HS-5 (cell line): ENCODE data around the gene ANTXR2.
A peak's percentile ranks its signal among the peaks of the same experiment; 100 is the strongest.
"Not testable (repeated sequence)": the region's sequence is repeated elsewhere in the genome, so short reads cannot be mapped to it uniquely, and the experiment has no call there.

Experiments used
- DNase-seq: peaks from one replicate; pipeline ENCODE4 v3.0.0-alpha.2; 2012; ENCODE audit warnings: low read depth

Gene ANTXR2

DNA sequence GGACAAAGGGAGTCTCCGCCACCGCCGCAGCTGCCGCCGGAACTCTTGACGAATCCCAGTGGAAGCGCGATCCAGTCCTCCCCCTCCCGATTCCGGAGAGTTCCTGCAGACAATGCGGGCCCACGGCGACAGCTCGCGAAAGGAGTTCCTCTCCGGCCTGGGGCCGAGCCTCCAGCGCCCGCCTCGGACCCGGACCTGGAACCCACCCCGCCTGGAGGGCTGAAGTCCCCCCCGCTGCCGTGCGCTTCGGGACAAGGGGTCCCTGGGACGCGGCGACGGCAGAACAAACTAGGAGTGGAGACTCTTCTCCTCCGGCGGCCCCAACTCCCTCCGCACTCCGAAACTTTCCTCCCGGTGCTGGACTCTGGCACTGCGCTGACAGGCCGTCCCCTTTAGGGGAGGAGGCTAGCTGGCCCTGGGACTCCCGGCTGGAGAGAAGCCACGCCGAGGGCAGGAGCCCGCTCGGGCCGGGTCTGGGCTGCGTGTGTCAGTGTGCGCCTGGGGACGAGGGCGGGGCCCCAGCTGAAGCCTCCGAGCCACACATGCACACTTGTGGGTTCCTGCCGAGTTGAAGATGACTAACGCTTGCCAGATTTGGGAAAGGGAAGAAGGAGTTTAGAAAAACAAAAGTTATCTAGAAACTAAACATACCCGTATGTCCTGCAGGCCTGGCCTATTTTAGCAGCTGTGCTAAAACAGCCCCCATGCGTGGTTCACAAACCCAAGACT lies at the start of gene ANTXR2:
TSS of gene ANTXR2 (minus strand) at position 486 of the 729 bp plus-strand sequence. CDS start 669 bp downstream, outside the sequence.
- DNase-seq: peak; percentile 82

DNA sequence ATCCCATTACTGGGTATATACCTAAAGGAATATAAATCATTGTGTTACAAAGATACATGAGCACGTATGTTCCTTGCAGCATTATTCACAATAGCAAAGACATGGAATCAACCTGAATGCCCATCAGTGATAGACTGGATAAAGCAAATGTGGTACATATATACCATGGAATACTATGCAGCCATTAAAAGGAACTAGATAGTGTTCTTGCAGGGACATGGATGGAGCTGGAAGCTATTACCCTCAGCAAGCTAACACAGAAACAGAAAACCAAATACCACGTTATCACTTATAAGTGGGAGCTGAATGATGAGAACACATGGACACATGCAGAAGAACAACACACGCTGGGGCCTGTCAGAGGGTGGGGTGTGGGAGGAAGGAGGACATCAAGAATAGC lies 48.8 kb upstream of the ANTXR2 start:
- DNase-seq: not testable (repeated sequence)

DNA sequence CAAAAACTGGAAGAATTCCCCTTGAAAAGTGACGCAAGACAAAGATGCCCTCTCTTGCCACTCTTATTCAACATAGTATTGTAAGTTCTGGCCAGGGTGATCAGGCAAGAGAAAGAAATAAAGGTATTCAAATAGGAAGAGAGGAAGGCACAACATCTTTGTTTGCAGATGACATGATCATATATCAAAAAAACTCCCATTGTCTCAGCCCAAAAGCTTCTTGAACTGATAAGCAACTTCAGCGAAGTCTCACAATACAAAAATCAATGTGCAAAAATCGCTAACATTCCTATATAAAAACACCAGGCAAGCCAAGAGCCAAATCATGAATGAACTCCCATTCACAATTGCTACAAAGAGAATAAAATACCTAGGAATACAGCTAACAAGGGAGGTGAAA lies 46.6 kb upstream of the ANTXR2 start:
- DNase-seq: not testable (repeated sequence)

DNA sequence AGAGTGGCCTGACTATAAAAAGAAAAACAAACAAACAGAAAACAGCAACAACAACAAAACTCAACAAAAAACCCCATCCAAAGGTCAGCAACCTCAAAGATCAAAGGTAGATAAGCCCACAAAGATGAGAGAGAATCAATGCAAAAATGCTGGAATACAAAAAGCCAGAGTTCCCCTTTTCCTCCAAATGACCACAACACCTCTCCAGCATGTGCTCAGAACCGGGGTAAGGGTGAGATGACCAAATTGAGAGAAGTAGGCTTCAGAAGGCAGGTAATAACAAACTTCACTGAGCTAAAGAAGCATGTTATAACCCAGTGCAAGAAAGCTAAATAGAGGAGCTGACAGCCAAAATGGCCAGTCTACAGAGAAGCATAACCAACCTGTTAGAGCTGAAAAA lies 43.5 kb upstream of the ANTXR2 start:
- no peak for DNase-seq

DNA sequence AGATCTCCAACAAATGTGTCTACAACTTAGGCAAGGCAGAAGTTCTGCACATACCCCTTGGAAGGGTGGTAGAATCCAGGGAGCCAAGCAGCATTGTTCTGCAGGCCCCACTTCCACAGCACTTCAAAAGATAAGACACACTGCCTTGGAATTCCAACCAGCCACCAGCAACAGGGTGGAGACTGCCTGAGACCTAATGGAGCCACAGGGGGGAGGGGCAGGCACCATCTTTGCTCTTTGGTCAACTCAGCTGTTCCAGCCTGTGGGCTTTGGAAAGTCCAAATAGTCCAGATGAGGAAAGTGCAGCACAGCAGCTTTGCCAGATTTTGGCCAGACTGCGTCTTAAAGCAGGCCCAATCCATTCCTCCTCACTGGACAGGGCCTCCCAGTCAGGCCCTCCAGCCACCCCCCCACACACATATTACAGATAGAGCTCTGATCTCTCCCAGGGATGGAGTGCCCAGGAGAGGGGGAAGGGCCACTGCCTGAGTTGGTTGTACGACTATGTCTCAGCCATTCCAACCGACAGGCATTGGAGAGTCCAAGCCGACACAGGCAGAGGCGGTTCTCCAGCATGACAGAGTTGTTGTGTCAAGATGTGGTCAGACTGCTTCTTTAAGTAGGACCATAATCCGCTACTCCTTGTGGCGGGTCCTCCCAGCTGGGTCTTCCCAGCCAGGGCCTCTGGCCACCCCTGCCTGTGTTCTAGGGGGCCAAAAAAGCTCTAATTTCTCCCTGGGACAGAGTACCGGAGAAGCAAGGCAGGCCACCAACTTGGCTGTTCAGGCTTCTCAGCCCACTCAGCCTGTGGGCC lies 42.5 kb upstream of the ANTXR2 start:
- no peak for DNase-seq

DNA sequence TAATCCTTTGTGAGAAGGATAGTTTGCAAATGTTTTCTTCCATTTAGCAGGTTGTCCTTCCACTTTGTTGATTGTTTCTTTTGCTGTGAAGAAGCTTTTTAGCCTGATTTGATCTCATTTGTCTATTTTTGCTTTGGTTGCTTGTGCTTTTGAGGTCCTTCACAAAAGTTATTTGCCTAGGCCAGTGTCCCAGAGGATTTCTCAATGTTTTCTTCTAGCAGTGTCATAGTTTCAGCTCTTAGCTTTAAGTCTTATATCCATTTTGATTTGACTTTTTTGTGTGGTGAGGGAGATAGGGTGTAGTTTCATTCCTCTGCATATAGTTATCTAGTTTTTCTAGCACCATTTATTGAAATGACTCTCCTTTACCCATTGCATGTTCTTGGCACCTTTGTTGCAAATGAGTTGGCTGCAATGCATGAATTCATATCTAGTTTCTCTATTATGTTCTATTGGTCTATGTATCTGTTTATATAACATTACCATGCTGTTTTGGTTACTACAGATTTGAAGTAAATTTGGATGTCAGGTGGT lies 41.8 kb upstream of the ANTXR2 start:
- no peak for DNase-seq

DNA sequence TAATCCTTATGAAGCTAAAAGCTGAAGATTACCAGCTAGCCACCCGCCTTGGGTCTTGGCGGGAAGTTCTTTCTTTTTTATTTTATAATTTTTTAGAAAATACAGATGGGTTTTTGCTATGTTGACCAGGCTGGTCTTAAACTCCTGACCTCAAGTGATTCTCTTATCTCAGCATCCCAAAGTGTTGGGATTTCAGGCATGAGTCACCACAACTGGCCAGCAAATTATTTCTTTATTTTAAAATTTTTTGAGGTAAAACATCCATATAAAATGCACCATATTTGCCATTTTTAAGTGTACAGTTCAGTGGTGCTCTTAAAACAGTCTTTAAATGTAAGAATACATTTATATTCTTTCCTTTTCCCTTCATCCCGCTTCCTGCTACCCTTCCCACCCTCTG lies 40.6 kb upstream of the ANTXR2 start:
- DNase-seq: no peak

DNA sequence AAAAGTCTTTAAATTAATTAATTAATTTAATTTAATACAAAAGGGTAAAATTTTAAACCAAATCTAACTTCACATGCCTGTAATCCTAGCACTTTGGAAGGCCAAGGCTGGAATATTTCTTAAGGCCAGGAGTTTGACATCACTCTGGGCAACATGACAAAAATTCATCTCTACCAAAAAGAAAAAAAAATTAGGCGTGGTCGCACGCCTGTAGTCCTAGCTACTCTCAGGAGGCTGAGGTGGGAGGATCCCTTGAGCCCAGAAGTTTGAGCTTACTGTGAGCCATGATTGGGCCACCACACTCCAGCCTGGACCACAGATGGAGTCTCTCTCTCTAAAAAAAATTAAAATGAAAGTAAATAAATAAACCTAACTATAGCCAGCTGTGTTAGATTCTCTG lies 39.2 kb upstream of the ANTXR2 start:
- no peak for DNase-seq

DNA sequence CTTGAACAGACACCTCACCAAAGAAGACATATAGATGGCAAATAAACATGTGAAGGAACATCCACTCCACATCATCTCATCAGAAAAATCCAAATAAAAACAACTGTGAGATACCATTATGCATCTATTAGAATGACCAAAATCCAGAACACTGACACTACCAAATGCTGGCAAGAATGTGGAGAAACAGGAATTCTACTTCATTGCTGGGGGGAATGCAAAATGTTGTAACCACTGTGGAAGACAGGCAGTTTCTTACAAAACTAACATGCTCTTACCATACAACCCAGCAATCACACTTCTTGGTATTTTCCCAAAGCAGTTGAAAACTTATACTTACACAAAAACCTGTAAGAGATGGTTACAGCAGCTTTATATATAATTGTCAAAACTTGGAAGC lies 38.2 kb upstream of the ANTXR2 start:
- DNase-seq: no peak

DNA sequence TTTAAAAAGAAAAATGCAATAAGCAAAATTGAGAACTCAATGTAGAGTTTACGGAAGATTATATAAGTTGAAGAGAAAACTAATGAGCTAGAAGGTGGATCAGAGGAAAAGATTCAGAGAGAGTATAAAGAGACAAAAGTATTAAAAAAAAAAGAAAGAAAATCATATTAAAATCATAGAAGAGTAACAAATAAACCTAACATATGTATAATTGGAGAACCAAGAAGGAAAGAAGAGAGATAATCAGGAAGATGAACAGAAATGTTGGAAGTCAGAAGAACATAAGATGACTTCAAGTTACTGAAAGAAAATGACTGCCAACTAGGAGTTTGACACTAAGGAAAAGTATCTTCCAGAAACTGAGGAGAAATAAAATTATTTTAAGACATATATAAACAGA lies 34.3 kb upstream of the ANTXR2 start:
- no peak for DNase-seq

DNA sequence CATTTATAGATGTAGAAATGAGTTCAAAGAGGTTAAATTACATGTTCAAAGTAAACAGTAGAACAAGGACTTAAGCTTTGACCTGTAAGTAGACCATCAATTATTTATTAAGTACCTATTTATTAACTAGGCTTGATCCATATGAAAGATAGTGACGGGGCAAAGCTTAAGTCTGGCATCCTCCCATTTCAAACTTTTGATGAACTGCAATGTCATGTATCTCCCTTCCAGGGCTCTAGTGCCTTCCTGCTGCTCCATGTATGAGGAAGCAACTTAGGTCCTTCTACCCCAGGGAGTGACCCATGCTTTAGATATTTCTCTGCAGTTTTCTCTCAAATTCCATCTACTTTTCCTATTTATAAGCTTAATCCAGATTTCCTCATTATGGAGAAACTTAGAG lies 31.9 kb upstream of the ANTXR2 start:
- DNase-seq: no peak

DNA sequence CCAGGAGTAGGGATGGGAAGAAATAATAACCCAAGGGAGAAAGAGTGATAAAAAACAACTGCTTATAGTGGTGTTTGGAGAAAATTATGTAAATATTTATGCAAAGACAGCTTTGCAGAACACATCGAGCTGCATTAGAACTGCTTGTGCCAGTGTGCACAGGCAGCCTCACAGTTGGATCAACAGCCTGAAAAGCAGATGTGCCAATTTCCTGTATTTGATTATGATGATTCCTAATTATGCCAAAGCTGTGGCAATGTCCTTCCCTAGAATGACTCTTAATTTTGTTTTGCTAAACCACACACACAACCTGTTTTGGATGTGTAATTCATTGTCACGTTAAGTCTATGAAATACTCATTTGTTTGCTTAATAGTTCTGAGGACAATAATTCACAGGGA lies 30.6 kb upstream of the ANTXR2 start:
- no peak for DNase-seq

DNA sequence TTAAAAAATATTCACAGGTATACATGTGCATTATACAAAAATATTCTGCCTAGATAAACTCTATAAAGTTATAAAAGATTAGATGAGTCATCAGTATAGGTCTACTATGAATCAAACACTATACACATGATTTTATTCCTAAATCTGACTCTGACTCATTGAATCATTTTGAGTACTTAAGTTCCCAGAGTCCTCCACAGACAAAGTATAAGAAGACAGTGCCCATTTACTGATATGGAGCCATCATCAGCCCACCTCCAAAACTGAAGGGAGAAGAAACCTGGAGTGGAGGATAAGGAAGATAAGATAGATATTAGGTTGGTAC lies 28.7 kb upstream of the ANTXR2 start:
- DNase-seq: no peak

DNA sequence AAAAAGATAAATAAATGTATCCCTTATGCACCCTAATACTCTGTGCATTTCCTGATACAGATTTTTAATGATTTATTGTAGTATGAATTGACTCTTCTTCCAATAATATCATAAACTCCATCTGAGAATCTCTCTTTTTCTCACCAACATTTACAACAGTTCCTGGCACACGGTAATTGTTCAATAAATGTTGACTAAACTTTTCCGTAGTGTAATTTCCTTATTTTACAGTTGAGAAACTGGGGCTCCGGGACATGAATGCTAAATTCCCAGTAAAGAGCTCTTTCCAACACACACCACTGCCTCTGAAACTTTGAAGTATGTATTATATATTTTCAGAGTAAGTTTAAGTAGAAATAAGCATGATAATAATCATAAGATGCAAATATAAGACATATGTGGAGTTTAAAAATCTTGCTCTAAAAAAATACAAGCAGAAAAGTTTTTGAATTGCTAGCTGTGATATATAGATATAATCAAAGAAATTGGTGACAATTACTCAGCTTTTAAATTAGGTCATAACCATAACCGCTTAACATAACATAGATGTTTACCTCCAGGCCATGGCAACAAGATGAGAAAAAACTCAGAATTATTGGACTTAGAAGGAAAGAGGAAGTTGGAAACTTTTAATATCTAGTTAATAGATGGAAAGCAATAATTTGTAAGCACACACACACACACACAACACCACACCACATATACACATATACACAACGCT lies 28.2 kb upstream of the ANTXR2 start:
- DNase-seq: no peak

DNA sequence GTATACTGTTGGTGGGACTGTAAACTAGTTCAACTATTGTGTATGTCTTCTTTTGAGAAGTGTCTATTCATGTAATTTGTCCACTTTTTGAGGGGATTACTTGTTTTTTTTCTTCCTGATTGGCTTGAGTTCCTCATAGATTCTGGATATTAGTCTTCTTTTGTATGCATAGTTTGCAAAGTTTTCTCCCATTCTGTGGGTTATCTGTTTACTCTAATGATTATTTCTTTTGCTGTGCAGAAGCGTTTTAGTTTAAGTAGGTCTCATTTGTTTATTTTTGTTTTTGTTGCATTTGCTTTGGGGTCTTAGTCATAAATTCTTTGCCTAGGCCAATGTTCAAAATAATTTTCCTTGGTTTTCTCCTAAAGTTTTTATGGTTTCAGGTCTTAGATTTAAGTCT lies 26.6 kb upstream of the ANTXR2 start:
- DNase-seq: no peak

DNA sequence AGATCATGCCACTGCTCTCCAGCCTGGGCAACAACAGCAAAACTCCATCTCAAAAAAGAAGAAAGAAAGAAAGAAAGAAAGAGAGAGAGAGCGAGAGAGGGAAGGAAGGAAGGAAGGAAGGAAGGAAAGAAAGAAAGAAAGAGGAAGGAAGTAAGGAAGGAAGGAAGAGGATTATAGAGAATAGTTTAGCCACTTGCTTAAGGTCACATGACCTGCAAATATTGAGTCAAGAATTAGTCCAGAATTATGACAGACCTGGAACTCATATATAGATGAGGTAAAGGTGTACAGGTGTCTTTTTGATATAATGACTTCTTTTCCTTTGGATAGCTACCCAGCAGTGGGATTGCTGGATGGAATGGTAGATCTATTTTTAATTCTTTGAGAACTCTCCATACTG lies 25.6 kb upstream of the ANTXR2 start:
- no peak for DNase-seq

DNA sequence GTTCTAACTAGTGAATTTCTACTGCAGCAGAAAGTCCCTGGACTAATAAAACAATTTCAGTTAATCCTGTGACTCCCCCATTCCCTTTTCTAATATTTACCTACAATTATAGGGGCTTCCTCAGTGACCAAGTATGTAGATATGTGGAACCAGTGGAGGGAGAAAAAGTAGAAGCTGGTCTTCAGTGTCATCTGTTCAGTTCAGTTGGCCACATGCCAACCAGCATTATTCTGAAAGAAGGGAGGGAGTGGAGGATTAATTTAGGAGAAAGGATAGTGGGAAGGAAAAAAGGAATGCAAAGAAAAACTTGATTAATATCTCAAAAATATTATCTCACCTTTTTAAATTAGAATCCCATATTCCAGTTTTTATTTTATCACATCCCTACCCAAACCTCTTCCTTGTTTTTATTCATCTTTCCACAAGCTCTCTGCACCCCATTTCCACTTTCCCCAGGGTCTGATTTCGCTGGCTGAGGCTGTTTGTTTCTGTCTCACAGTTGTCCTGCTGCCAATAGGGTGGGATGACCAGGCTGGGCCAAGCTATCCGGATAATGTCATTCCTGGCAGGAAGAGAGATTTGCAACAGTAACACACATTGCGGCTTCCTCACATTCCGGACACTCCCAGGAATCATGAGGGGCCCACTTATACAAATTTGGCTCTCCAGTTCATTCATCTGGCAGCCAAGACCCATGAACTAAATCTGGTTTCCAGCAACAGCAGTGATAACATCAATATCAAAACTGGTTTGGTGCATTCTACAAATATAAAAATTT lies 24.6 kb upstream of the ANTXR2 start:
- DNase-seq: peak; percentile 80

DNA sequence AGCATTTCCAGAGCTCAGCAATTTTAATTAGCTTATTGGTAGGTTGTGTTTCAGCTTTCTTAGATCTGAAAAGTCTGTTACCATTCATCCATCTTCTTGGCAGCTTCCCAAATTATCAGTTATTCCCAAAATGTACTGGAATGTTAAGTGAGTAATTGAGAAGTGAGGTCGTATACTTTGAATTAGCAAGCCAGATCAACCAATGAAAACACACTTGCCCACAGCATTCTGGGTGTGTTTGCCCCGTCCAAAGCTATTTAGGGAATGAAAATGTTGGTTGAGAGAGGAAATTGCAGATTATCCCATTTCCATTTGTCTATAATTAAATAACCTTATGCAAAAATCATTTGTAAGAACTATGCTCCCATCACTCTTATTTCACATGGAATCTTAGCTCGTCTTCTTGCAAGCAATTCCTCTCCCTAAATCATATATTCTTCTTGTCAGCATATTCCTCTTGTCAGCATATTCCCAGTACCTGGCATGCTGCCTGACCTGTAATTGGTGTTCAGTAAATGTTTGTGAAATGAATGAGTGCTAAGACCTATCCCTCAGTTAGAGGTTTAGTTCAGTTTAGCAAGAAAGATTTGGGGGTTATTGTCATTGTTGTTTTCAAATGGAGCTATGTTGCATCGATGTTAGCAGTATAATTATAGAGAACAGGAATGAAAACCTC lies 23.3 kb upstream of the ANTXR2 start:
- no peak for DNase-seq

DNA sequence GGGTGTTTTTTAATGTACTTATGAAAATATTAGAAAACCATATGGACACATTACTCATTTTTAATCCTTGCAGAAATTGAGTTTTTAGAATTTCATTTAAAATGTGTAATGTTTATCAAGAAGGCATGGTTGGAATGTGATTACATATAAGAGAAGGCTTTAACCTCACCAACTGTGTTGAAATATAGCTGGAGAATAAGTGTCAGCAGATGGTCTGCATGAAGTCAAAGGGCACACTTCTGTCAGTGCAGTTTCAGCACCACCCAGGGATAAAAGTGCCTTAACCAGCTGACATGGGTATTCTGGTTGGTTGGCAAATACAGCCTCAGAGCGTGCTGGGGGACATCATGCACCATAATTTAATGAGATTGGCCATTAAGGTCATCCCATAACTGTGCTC lies 21.2 kb upstream of the ANTXR2 start:
- DNase-seq: no peak

DNA sequence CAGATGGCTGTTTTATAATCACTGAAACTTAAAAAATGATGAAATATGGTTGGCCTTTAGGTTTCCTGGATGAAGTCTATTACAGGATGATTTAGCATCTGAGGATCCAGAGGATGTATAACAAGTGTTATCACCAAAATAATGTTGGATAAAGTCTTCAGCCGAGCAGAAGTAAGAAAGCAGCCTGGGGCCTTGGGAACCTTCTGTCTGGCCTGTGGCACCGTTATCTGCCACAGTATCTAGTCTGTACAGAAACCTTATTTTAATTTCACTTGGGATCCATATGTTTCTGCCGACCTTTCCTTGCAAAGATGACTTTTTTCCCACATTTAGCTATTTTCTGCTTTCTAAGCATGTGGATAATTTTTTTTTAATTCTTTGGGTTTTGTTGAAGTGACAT lies 20.5 kb upstream of the ANTXR2 start:
- no peak for DNase-seq

DNA sequence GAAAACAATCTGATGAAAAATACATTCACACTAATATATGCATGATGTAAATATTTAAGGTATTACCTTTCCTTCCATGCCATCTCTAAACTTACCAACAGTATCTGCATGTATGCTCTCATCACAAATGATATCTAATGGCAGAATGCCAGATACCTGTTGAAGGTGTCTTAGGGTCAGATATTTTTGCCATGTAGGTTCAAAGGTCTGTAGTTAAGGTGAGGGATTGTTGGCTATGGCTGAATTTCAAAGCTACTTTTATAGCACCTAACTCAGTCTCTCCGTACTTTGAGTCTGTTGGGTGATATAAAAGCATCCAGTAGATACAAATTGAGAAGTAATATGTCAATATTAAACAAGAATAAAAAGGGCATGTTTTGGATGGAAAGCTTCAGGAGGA lies 19.8 kb upstream of the ANTXR2 start:
- DNase-seq: no peak

DNA sequence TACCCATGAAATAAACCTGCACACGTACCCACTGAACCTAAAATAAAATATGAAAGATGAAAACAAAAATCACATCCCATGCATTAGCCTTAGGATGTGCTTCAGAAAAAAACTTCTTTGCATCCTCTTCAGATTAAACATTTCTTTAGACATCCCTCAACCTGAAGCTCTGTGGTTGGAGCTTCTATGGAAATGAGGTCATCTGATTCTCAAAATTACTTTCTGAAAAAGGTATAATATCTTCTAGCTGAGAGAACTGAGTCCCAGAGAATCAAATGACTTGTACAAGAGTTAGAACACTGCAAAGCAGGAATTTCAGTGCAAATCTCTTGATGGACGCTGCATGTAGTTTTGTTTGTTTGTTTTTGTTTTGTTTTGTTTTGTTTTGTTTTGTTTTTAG lies 19.1 kb upstream of the ANTXR2 start:
- DNase-seq: no peak
